GM23248 (cell line): Measurements from ENCODE around the gene STUM.

ENCODE experiments used
- EZH2 ChIP-seq: fragments of 200-600 bp; sonication (generic); IDR thresholded peaks from 2 replicates; pipeline ENCODE4 v1.6.1; 2018; ENCODE audit warnings: antibody characterized with exemption, mild to moderate bottlenecking; ENCODE audit not compliant: insufficient read depth, poor library complexity, severe bottlenecking
- EZH2phosphoT487 ChIP-seq: fragments of 200-600 bp; sonication (generic); IDR thresholded peaks from 2 replicates; pipeline ENCODE4 v1.6.1; 2018; ENCODE audit warnings: antibody characterized with exemption, moderate library complexity, mild to moderate bottlenecking, low read depth; ENCODE audit not compliant: insufficient read depth

DNA sequence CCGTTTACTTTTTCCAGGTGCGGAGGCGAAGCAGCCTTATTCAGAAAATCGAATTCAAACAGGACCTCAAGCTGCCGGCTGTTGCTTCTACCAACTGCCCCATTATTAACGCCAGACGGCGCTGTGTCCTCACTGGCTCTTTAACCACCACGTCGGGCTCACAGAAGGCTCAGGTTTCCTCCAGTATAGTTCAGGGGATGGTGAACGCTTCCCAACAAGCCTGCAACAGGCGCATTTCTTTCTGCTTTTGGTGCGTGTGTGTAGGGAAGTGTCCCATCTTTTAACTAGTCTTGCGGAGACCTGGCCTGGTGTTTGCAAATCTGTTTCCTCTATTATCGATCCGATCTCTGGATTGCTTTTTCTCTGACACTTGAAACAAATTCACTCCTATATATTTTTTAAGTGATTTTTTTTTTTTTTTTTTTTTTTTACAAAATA is 791 bp upstream of the STUM start:
- no peak for TF ChIP-seq EZH2
- TF ChIP-seq EZH2phosphoT487, result no peak
